GM19397 (cell line): Measurements from ENCODE around the gene TMEM8B.

Source experiments
- ATAC-seq: cut with Tn5 transposase; IDR thresholded peaks from one replicate; pipeline ENCODE4 v1.9.1; 2021; ENCODE audit warnings: mild to moderate bottlenecking, moderate library complexity; ENCODE audit not compliant: unreplicated experiment

The TMEM8B gene

DNA sequence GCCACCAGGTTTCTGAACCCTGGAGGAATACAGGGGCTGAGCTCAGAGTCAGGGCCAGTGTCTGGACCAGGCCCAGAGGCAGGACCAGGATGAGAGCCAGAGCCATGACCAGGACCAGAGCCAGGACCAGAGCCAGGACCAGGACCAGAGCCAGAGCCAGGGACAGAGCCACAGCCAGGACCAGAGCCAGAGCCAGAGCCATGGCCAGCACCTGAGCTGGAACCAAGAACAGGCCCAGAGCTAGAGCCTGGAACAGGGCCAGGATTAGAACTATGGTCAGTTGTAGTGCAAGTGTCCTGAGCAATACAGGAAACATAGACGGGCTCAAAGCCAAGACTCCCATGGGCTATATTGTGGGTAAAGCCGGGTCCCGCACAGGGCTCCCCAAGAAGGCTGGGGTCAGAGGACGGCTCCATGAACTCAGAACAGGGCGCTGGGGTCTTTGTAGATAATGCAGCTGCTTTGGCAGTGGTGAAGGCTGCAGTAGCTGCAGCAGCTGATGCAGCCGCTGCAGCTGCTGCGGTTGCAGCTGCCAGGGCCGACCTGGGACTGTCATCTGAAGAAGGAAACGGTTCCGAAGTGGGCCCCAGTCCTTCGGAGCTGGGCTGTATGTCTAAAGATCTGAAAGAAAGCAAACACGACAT is 17.5 kb upstream of the TMEM8B start:
- no peak for ATAC-seq

- peak; percentile 57 for ATAC-seq
These were observed 16.9 kb upstream of the TMEM8B start, which contains the start of gene SPAG8 for GRCh38 chr9:35812025-35812602. SPAG8 (minus strand) TSS chr9:35812262; CDS start chr9:35812147, 115 bp downstream.

- no peak for ATAC-seq
These were observed 15.5 kb upstream of the TMEM8B start for GRCh38 chr9:35813434-35814105.

DNA sequence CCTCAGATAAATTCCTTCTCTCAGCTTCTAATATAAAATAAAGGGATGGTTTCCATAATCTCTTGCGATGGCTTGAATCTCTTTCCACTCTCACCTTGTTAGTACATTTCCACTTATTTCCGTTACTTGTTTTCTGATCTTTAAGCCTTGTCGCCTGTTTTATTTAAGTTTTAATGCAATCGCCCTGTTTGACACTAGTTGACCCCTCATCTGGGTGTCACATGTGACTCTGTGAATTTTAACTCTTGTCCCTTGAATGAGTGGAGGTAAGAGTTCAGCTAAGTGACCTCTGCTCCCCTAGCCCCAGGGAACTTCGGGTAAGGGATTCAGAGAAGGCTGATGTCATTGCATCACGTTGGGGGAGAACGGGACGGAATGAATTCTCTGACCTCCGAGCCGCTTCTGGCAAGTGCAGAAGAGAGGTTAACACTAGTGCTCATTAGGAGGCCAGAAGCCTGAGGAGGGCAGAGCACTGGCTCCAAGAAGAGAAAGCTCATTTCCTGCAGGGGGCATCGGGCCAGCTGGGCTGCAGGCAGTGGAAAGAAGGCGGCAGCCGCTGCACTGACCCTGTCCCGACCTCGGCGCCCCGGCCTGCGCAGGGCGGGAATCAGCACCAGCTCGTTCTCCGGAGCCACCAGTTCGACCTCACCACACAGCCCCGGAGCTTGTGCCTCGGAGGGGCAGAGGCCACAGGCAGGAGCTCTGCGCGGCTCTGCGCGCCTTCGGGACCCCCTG is 14.8 kb upstream of the TMEM8B start:
- peak; percentile 31 for ATAC-seq

DNA sequence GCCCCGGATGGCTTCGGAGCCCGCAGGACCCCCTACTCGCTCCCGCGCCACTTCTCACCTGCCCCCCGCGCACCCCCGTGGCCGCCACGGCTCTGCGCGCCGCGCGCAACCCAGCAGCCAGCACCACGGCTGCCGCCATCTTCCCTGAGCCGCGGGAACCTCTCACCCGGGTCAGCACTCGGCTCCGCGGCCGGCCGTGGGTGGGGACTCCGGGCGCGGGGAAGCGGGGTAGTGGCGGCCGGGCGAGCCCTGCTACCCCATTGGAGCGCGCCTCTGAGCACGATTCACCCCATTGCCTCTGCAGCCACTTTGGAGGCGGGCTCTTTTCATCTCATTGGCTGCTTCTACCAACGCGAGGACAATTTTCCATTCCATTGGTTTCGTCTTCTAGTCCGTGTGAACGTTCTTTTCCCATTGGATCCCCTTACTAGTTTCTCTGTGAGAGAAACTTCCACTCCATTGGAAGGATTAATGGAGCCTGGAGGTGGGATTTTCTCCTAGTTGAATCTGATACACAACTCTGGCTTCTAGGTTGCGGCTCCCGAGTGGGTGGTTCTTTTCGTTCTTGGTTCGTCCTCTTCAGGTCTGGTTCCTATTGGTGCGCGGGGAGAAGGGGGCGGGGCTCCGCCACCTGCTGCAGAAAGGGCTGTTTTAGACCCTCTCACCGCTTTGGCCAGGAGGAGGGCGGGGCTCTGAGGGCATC is 14.0 kb upstream of the TMEM8B start, which contains the start of gene HINT2:
TSS of gene HINT2 (minus strand) at position 202 of the 703 bp plus-strand sequence. CDS start at position 139, 63 bp downstream.
- ATAC-seq: peak; percentile 72

DNA sequence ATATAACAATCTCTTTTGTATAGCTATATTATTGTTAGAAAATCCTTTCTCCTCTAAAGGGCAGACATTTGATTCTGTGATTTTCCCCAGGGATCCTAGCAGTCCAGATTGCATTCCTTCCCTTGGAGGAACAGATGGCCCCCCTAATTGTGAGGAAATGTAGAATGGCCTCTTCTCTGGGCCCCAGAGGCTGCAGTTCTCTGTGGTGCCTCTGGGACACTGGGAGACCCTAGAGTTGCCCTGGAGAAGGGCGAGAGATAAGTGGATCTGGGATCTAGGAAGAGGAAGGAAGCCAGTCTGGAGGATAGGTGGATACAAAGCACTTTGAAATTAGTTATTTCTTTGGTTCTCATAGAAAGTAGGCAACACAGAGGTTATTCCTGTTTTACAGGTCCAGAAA is 12.3 kb upstream of the TMEM8B start:
- ATAC-seq: no peak

DNA sequence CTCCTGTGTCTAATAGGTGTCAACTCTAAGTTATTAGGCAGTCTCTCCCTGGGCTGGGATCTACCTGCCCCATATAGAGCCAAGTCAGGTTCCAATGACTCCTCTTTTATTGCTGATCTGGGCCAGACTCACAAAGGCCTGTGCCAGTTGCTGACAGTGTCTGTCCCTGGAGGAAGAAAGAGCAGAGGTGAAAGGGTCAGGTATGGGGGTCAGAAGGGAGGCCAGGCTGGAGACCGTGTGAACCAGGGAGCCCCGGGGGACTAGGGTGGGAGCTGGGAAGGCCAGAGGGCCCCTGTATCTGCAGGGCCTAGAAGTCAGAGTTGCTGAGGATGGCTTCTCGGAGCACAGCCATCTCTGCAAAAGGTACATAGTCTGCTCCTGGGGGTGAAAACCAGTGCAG is 10.7 kb upstream of the TMEM8B start:
- no peak for ATAC-seq

GRCh38 chr9:35820076-35820475 is 9.0 kb upstream of the TMEM8B start:
- ATAC-seq: no peak

GRCh38 chr9:35822926-35823325 is 6.1 kb upstream of the TMEM8B start:
- ATAC-seq: no peak

GRCh38 chr9:35826071-35826701 is 2.8 kb upstream of the TMEM8B start:
- ATAC-seq: no peak

DNA sequence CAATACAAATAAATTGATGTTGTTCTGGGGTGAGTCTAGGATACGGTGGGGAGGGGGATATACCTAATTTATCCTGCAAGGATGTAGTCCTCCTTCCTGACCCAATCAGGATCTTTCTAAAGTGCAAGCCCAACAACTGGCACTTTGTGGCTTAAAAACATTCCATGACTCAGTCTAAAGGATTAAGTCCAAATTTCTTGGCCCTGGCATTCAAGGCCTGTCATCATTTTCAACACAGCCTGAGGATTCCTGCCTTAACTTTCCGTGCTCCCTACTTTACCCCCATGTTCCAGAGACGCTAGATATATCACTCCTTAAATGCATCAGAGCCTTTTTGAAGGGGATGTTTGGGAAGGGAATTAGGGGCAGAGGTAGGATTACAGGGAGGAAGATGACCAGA is 1.5 kb upstream of the TMEM8B start:
- no peak for ATAC-seq

DNA sequence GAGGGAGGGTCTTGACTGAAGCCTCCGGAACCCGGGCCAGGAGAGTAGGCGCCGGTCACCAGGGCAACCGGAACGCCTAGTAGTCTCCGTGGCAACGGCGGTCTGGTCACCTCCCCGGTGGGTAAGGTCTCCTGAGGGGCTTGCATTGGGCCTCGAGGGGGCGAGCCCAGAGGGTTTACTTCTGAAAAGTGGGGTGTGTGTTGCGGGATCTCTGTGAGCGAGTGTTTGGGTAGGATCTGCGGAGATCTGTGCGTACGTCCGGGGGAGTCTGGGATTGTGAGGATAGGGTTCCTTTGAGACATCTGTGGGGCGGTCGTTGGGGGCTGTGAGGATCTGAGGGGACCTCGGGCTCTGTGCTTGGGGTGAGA is 328 bp upstream of the TMEM8B start, which contains the start of gene FAM221B:
TSS of gene FAM221B (minus strand) at position 17 of the 368 bp plus-strand sequence. CDS start 2,571 bp downstream, outside the sequence.
- peak; percentile 6 for ATAC-seq

GRCh38 chr9:35829764-35830096 is 702 bp downstream of the TMEM8B start:
- ATAC-seq: no peak

DNA sequence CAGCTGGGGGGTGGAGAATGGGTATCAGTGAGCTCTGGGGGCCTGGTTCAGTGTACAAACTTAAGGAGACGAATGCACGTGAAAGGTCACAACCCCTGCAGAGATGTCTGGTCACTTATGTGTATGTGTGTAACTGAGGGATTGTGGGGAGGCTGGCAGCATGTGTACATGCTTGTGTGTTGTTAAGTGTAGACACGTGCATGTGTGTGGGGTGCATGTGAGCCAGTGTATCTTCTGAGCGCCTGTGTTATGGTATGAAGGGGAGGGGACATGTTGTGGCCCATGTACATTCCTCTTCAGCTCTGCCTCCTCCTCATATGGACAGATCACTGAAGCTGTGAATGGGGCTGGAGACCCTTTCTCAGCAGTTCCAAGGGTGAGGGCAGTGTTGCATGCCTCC is 2.0 kb downstream of the TMEM8B start:
- no peak for ATAC-seq

- ATAC-seq: no peak
These were observed 3.8 kb downstream of the TMEM8B start for GRCh38 chr9:35832814-35833213.

DNA sequence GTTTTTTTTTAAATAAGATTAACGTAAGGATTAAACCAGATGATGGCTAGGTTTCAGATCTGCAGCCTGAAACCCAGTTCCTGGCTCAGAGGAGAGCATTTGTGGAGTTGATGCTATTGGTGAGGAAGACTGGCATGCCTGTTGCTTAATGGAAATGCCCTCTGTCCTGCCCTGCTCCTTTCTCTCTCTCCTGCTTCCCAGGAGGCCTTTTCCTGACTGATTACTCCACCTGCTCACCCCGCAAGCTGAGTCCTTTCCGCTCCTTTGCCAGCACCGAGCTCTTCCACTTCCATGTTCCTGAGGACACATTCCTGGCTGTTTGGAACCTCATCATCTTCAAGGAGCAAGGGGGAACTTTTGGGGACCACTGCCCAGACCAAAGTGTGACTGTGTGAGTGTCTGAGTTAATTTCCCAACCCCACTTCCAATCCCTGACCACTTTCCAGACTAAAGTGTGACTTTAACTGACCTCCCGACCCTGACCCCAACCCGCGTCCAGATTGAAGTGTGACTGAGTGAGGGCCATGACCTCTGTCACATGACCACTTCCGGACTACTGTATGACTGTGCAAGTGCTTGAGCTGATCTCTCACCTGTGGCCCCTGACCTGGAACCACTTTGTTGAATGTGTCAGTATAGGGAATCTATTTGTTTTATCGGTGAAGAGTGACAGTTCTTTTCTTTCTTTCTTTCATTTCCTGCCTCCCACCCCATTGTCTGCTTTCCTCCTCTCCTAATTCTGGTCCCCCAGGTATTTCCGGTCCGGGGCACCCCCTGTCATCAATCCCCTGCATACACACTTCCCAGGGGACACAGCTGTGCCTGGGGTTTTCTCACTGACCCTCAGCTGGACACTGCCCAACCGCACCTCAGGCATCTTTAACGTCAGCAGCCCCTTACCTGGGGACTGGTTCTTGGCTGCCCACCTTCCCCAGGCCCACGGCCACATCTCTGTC is 5.5 kb downstream of the TMEM8B start:
- no peak for ATAC-seq

- no peak for ATAC-seq
These were observed 6.2 kb downstream of the TMEM8B start for GRCh38 chr9:35835216-35835632.

DNA sequence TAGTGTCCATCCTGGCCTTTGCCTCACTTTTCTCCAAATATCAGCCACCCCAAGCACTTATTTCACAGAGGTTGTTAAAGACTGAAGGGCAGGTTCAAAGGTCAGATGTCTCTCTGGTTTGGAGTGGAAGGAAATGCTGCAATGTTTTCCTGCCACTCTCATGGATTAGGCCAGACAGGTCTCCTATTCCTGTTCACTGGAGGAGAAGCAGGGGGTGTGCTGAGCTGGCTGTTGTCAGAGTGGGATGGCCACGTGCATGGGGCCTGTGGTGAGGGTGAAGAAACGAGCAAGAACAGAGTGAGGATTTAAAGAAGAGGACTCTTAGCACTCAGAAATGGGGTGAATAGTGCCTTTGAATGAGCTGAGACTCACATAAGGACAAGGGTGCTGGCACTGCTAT is 6.7 kb downstream of the TMEM8B start:
- no peak for ATAC-seq

DNA sequence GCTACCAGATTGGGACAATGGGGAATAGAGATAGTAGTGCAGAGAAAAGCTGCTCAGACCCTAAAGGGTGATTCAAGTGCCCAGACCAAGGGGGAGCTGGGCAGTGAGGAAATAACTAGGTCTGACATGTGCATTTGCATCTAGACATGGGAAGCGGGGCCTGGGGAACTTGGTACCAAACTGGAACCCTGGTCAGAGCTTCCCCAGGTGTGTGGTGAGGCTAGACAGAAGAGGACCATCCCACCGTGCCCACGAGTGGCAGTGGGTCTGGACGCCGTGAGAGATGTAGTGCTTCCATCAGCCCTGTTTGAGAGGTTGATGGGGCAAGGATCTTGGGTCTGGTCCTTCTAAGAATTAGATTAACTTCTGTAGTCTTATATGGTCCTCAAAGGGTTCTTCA is 7.6 kb downstream of the TMEM8B start:
- ATAC-seq: no peak
